ENCODE measurements around the gene VAV3. TPM values are rescaled to one million over a fixed set of nuclear protein-coding genes. Genes with fewer than 3 reads are reported as not detected.

VAV3 gene
- total and polyA plus RNA-seq, 2 of the 8 experiments (the other 6 are each of a cell fraction or from before 2014, with no cell fraction given): 2.9 to 7.9 TPM

DNA sequence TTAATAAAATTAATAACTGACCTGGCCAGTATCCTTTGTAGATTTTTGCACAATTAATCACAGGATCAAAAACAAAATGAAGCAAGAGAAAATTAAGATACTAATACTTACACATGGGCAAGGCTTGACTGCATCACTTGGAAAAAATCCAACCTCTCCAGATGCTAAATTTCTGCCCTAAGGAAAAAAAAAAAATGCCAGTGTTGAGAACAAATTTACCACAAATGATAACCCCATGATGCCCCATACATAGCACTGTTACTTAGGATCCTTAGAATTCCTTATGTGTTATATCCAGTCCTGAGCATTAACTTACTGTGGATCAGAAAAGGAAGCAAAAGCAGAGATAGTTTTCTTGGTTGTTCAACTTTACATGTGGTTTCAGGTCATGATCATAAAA is 347.5 kb downstream of the VAV3 start:
- no peak for TF ChIP-seq EP300 (IDR thresholded peaks at IDR 0.05; ENCODE audit: borderline replicate concordance in 1 of 2, low read depth in 2 of 2, low read length in 2 of 2)
- TF ChIP-seq GTF2F1 (IDR thresholded peaks at IDR 0.05; ENCODE audit: borderline replicate concordance, low read depth, low read length): no peak
- no peak for TF ChIP-seq TAF7 (optimal IDR thresholded peaks at IDR 0.05; ENCODE audit: borderline replicate concordance, low read depth, low read length)
- no peak for TF ChIP-seq SIRT6 (IDR thresholded peaks at IDR 0.05; ENCODE audit: low read length)
- TF ChIP-seq POLR2A (IDR thresholded peaks at IDR 0.05; ENCODE audit: control extremely low read depth in 1 of 2, low read depth in 2 of 2, low read length in 2 of 2): no peak
- no peak for TF ChIP-seq CHD2 (IDR thresholded peaks at IDR 0.05; ENCODE audit: low read length)
- TF ChIP-seq CREB1 (IDR thresholded peaks at IDR 0.05): no peak
- no peak for TF ChIP-seq SIX5 (IDR thresholded peaks at IDR 0.05; ENCODE audit: low read depth, low read length)
- no peak for TF ChIP-seq RNF2 (IDR thresholded peaks at IDR 0.05; ENCODE audit: borderline replicate concordance, low read depth, low read length, missing control alignments, poor library complexity, severe bottlenecking)
- H3K27me3 ChIP-seq (replicated peaks in 1 of 4; ENCODE audit: control insufficient read depth in 3 of 4, extremely low read depth in 1 of 4, insufficient read depth in 3 of 4, low read length in 3 of 4): no peaks in the 10 kb centered on the region
- H2BK20ac ChIP-seq (ENCODE audit: low read length): no peak overlapping the region
- H3K4me2 ChIP-seq (ENCODE audit: insufficient read depth in 1 of 2, low read depth in 2 of 2, low read length in 2 of 2): no peak overlapping the region
- no peak overlapping the region for H4K8ac ChIP-seq (ENCODE audit: extremely low read depth, insufficient read depth, low read length)
- no peaks in the 10 kb centered on the region for H3K36me3 ChIP-seq (ENCODE audit: control insufficient read depth in 2 of 4, insufficient read depth in 4 of 4, low read length in 3 of 4)
- no peak overlapping the region for H3K56ac ChIP-seq (replicated peaks; ENCODE audit: insufficient read length, low read depth, low read length)
- H3K23ac ChIP-seq (ENCODE audit: insufficient read length): no peak overlapping the region
- H3K79me2 ChIP-seq (ENCODE audit: control insufficient read depth in 1 of 2, insufficient read depth in 2 of 2, low read length in 2 of 2): no peaks in the 10 kb centered on the region
- H3K79me1 ChIP-seq (ENCODE audit: low read depth, low read length): no peaks in the 10 kb centered on the region
- H2AFZ ChIP-seq (ENCODE audit: low read length): no peak overlapping the region
- no peak overlapping the region for H2BK5ac ChIP-seq (ENCODE audit: low read depth, low read length)
- no peak overlapping the region for H2BK120ac ChIP-seq (replicated peaks; ENCODE audit: low read depth, low read length)
- H3K4ac ChIP-seq (replicated peaks; ENCODE audit: insufficient read length, low read depth, low read length): no peak overlapping the region
- no peak overlapping the region for H3K4me3 ChIP-seq (ENCODE audit: extremely low read depth in 1 of 4, insufficient read depth in 2 of 4, low read depth in 3 of 4, low read length in 4 of 4)
- H4K5ac ChIP-seq (ENCODE audit: insufficient read length, low read depth, low read length): no peak overlapping the region
- H2BK15ac ChIP-seq (ENCODE audit: low read length): no peak overlapping the region
- H3K18ac ChIP-seq (ENCODE audit: extremely low read depth, low read length): no peak overlapping the region
- POLR2A ChIA-PET (ENCODE audit: partially characterized antibody): no interaction called here
- CTCF ChIA-PET (ENCODE audit: partially characterized antibody): interaction anchor here (1.1 kb wide), 1 partner anchor 180 kb away, joined by 3 read pairs; no protein-coding TSS in a partner anchor
- no peak for FAIRE-seq
- H4K20me1 ChIP-seq (replicated peaks in 1 of 2; ENCODE audit: control insufficient read depth in 1 of 2, insufficient read depth in 2 of 2, low read length in 2 of 2): no peaks in the 10 kb centered on the region
- no peak overlapping the region for H3K9ac ChIP-seq (replicated peaks in 1 of 4; ENCODE audit: extremely low read depth in 1 of 4, low read depth in 3 of 4, low read length in 3 of 4)
- H3K9me3 ChIP-seq (ENCODE audit: insufficient read depth in 2 of 2, low read depth in 1 of 2, low read length in 1 of 2): no peaks in the 10 kb centered on the region
- no peaks in the 10 kb centered on the region for H3K4me1 ChIP-seq (replicated peaks in 1 of 4; ENCODE audit: control insufficient read depth in 3 of 4, insufficient read depth in 4 of 4, low read length in 3 of 4)
- no peaks in the 10 kb centered on the region for H3K23me2 ChIP-seq (ENCODE audit: low read depth, low read length)
- H3K27ac ChIP-seq (ENCODE audit: low read depth, low read length): no peak overlapping the region
- DNase-seq (ENCODE audit: low read depth in 1 of 2, low spot score in 2 of 2): no peak
- no peak overlapping the region for H2AK5ac ChIP-seq (ENCODE audit: low read depth, low read length)
- H3K14ac ChIP-seq (ENCODE audit: insufficient read length): no peak overlapping the region
- H4K91ac ChIP-seq (replicated peaks; ENCODE audit: insufficient read length, low read length): no peak overlapping the region
- H2BK12ac ChIP-seq (ENCODE audit: low read depth, low read length): no peak overlapping the region
